Ascending aorta (tissue), 2 donors: ENCODE measurements around the gene FAM222A. TPM values are rescaled to one million over a fixed set of nuclear protein-coding genes. Genes with fewer than 3 reads are reported as not detected.

Experiments used
- DNase-seq, 2 donors: peaks; one replicate each; pipeline ENCODE4 v3.0.0-alpha.2; 2019; ENCODE audit warnings: low spot score in 2 of 2
- H3K27ac ChIP-seq, 2 donors: fragments of 200-600 bp; sonication (generic); one replicate each; pipeline ENCODE4 v1.5.1; 2016 to 2017; ENCODE audit warnings: mild to moderate bottlenecking in 1 of 2
- H3K27me3 ChIP-seq: fragments of 200-600 bp; sonication (generic); one replicate; pipeline ENCODE4 v1.5.1; 2017
- H3K36me3 ChIP-seq, 2 donors: fragments of 200-600 bp; sonication (generic); one replicate each; pipeline ENCODE4 v1.5.1; 2016
- H3K4me1 ChIP-seq, 2 donors: fragments of 200-600 bp; sonication (generic); one replicate each; pipeline ENCODE4 v1.5.1; 2016 to 2017; ENCODE audit warnings: mild to moderate bottlenecking in 1 of 2
- H3K4me3 ChIP-seq, 2 donors: fragments of 200-600 bp; sonication (generic); one replicate each; pipeline ENCODE4 v1.5.1; 2016 to 2017; ENCODE audit warnings: mild to moderate bottlenecking in 1 of 2
- H3K9me3 ChIP-seq, 2 donors: fragments of 200-600 bp; sonication (generic); one replicate each; pipeline ENCODE4 v1.5.1; 2016
- intact Hi-C: fragments of 100-400 bp; cut with DNase I; formaldehyde crosslinking; loops from one replicate; pipeline ENCODE4 v1.15.1; 2023
- total RNA-seq: library from RNA; depleted of rRNA; stranded (reverse); fragments of >200 nt; gene quantifications from one replicate; pipeline ENCODE4 v1.1.0, GENCODE V29; 2016
- TF ChIP-seq, protein P1 (sequence below), 3 experiments: fragments of 200-600 bp in 2 of 3; fragments of 450-650 bp in 1 of 3; sonication (generic) in 2 of 3; IDR thresholded peaks; one replicate each; pipeline ENCODE4 v1.5.1; 2016 to 2019; ENCODE audit warnings: antibody characterized with exemption in 3 of 3, mild to moderate bottlenecking in 1 of 3, moderate library complexity in 1 of 3

FAM222A gene
- total RNA-seq, 1 donor from 2014 or later, result 3.3 TPM

GRCh38 chr12:109763201-109763841 lies 49.7 kb downstream of the FAM222A start:
- TF ChIP-seq, protein P1, sequence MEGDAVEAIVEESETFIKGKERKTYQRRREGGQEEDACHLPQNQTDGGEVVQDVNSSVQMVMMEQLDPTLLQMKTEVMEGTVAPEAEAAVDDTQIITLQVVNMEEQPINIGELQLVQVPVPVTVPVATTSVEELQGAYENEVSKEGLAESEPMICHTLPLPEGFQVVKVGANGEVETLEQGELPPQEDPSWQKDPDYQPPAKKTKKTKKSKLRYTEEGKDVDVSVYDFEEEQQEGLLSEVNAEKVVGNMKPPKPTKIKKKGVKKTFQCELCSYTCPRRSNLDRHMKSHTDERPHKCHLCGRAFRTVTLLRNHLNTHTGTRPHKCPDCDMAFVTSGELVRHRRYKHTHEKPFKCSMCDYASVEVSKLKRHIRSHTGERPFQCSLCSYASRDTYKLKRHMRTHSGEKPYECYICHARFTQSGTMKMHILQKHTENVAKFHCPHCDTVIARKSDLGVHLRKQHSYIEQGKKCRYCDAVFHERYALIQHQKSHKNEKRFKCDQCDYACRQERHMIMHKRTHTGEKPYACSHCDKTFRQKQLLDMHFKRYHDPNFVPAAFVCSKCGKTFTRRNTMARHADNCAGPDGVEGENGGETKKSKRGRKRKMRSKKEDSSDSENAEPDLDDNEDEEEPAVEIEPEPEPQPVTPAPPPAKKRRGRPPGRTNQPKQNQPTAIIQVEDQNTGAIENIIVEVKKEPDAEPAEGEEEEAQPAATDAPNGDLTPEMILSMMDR (IDR thresholded peaks at IDR 0.05), result no peak
- H3K4me1 ChIP-seq, result no peaks in the 10 kb centered on the region
- DNase-seq, result peak in 1 of 2 donors; percentile 40
- intact Hi-C loops, result no loop called here
- no peak overlapping the region for H3K27ac ChIP-seq
- H3K27me3 ChIP-seq, result no peaks in the 10 kb centered on the region
- no peaks in the 10 kb centered on the region for H3K36me3 ChIP-seq
- peaks cover 0 to 4% of the 10 kb centered on the region in 2 donors for H3K9me3 ChIP-seq
- H3K4me3 ChIP-seq, result no peak overlapping the region

DNA sequence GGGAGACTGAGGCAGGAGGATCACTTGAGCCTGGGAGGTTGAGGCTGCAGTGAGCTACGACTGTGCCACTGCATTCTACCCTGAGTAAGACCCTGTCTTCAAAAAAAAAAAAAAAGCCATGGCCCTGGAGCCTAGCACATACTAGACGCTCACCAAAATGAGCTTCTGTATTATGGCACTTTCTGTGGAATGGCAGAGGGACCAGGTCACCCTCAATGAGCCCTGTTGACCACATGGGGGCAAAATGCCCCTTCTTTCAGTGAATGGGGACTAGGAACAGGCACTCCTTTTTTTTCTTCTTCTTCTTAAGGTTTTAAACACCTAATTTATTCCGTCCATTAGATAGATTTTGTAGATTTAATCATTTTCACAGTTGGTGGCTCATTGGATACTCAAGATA lies 50.5 kb downstream of the FAM222A start:
- H3K27ac ChIP-seq, result no peak overlapping the region
- no peaks in the 10 kb centered on the region for H3K27me3 ChIP-seq
- H3K36me3 ChIP-seq, result no peaks in the 10 kb centered on the region
- H3K9me3 ChIP-seq, result peaks cover 0 to 4% of the 10 kb centered on the region in 2 donors
- intact Hi-C loops, result no loop called here
- H3K4me1 ChIP-seq, result no peaks in the 10 kb centered on the region
- DNase-seq, result peak in 1 of 2 donors; percentile 3
- TF ChIP-seq, protein P1 (IDR thresholded peaks at IDR 0.05), result no peak
- H3K4me3 ChIP-seq, result no peak overlapping the region

- Histone ChIP-seq H3K4me1 (no peaks in the 10 kb centered on the region), H3K4me3 (no peak overlapping the region), H3K36me3 (no peaks in the 10 kb centered on the region), H3K9me3 (peaks cover 0 to 4% of the 10 kb centered on the region in 2 donors), H3K27me3 (no peaks in the 10 kb centered on the region), H3K27ac (no peak overlapping the region)
- intact Hi-C loops, result no loop called here
- TF ChIP-seq, protein P1 (IDR thresholded peaks at IDR 0.05), result no peak
- peak in 1 of 2 donors; percentile 52 for DNase-seq
Observed at GRCh38 chr12:109764776-109765445, 51.3 kb downstream of the FAM222A start.

GRCh38 chr12:109765446-109765810 lies 51.8 kb downstream of the FAM222A start:
- Histone ChIP-seq H3K27me3 (no peaks in the 10 kb centered on the region), H3K27ac (no peak overlapping the region), H3K9me3 (peaks cover 0 to 4% of the 10 kb centered on the region in 2 donors), H3K4me1 (no peaks in the 10 kb centered on the region), H3K4me3 (no peak overlapping the region), H3K36me3 (no peaks in the 10 kb centered on the region)
- intact Hi-C loops, result no loop called here
- TF ChIP-seq, protein P1 (IDR thresholded peaks at IDR 0.05), result no peak
- DNase-seq, result no peak

GRCh38 chr12:109766251-109766778 lies 52.7 kb downstream of the FAM222A start:
- H3K4me1 ChIP-seq, result no peaks in the 10 kb centered on the region
- intact Hi-C loops, result no loop called here
- H3K36me3 ChIP-seq, result no peaks in the 10 kb centered on the region
- H3K4me3 ChIP-seq, result no peak overlapping the region
- TF ChIP-seq, protein P1 (IDR thresholded peaks at IDR 0.05), result no peak
- no peaks in the 10 kb centered on the region for H3K27me3 ChIP-seq
- peak in 1 of 2 donors; percentile 52 for DNase-seq
- H3K9me3 ChIP-seq, result peaks cover 0 to 4% of the 10 kb centered on the region in 2 donors
- no peak overlapping the region for H3K27ac ChIP-seq
